DOHH2 (cell line): ENCODE results near the gene FRAS1.

ENCODE experiments used
- H3F3A ChIP-seq: fragments of 200-600 bp; sonication (generic), shearing (Covaris generic); 2 replicates; pipeline ENCODE4 v1.6.0; 2016; ENCODE audit warnings: antibody characterized with exemption, mild to moderate bottlenecking; ENCODE audit not compliant: control insufficient read depth, insufficient read depth
- H3K27ac ChIP-seq: fragments of 200-600 bp; sonication (generic); 2 replicates; pipeline ENCODE4 v1.5.1; 2014; ENCODE audit warnings: low read depth, mild to moderate bottlenecking, low read length, moderate library complexity
- H3K27me3 ChIP-seq: fragments of 200-600 bp; sonication (generic); 2 replicates; pipeline ENCODE4 v1.6.1; 2014; ENCODE audit warnings: mild to moderate bottlenecking, low read length, mixed read lengths; ENCODE audit not compliant: control insufficient read depth
- H3K36me3 ChIP-seq: fragments of 200-600 bp; sonication (generic); 2 replicates; pipeline ENCODE4 v1.6.1; 2014; ENCODE audit warnings: mild to moderate bottlenecking, low read length, moderate library complexity, mixed read lengths; ENCODE audit not compliant: control insufficient read depth
- H3K4me1 ChIP-seq: fragments of 200-600 bp; sonication (generic); 2 replicates; pipeline ENCODE4 v1.6.1; 2014; ENCODE audit warnings: mild to moderate bottlenecking, low read length, mixed read lengths; ENCODE audit not compliant: control insufficient read depth
- H3K4me2 ChIP-seq: fragments of 200-600 bp; sonication (generic); 2 replicates; pipeline ENCODE4 v1.6.0; 2014; ENCODE audit warnings: mild to moderate bottlenecking, low read length, moderate library complexity
- H3K4me3 ChIP-seq: fragments of 200-600 bp; sonication (generic); 2 replicates; pipeline ENCODE4 v1.5.1; 2014; ENCODE audit warnings: mild to moderate bottlenecking, low read length, mixed read lengths
- H3K79me2 ChIP-seq: fragments of 200-600 bp; sonication (generic); 2 replicates; pipeline ENCODE4 v1.6.1; 2014; ENCODE audit warnings: mild to moderate bottlenecking, low read length, mixed read lengths; ENCODE audit not compliant: control insufficient read depth
- H3K9me2 ChIP-seq: fragments of 200-600 bp; sonication (generic); replicated peaks from 2 replicates; pipeline ENCODE4 v1.6.1; 2014; ENCODE audit warnings: mild to moderate bottlenecking, low read length, mixed read lengths; ENCODE audit not compliant: control insufficient read depth
- H3K9me3 ChIP-seq: fragments of 200-600 bp; sonication (generic); 2 replicates; pipeline ENCODE4 v1.6.1; 2014; ENCODE audit warnings: antibody characterized with exemption, low read length, mixed read lengths; ENCODE audit not compliant: control insufficient read depth, insufficient read depth
- H4K20me1 ChIP-seq: fragments of 200-600 bp; sonication (generic); 2 replicates; pipeline ENCODE4 v1.6.0; 2014; ENCODE audit warnings: low read depth, mild to moderate bottlenecking, antibody characterized with exemption, low read length, moderate library complexity; ENCODE audit not compliant: control insufficient read depth, insufficient read depth
- EZH2phosphoT487 ChIP-seq: fragments of 200-600 bp; sonication (generic); IDR thresholded peaks from 2 replicates; pipeline ENCODE4 v1.6.1; 2017; ENCODE audit warnings: borderline replicate concordance, mild to moderate bottlenecking, antibody characterized with exemption, low read length, moderate library complexity, mixed read lengths
- TF ChIP-seq, protein P1 (sequence below): fragments of 200-600 bp; sonication (generic); IDR thresholded peaks from one replicate; pipeline ENCODE4 v1.5.1; 2014; ENCODE audit warnings: antibody characterized with exemption, mild to moderate bottlenecking, low read depth, low read length; ENCODE audit not compliant: poor library complexity, severe bottlenecking

The FRAS1 gene

DNA sequence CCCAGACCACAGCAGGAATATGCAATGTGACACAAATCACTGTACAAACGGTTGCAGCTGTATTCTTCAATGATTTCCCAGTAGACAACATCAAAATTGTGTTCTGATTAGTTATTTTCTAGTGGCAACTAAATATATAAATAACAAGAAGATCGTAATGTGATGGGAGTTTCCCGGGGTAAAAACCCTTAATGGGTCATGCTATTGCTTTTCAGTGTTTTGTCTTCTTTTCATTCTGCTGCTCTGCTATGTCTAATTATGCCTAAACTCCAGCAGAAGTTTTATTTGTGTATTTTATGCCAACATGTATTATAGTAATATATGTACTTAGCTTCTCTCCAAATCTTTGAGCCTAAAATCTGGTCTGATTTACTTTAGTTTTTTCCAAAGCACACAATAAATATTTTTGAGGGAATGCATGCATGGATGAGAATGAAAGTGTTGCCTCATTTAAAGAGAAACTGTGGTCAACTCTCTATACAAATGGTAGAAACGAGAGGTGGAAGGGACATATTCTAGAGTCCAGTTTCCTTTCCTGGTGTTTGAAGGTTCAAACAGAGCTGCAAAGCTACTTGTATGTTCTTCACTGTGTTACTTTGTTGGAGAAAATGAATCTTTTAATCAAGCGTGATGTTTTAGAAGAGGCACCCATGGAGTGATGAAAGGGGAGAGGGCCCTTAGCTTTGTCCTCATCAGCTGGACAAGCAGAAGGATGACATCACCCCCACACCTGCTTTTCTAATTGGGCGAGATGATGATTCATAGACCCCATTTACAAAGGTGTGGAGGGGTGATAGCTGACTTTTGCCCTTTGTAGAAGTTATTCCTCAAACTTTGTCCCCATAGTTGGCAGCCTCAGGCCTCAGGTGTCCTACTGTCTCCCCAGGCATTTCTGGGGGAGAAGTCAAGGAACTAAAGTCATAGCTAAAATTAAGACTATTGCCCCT, 129.7 kb downstream of the FRAS1 start:
- Histone ChIP-seq H3K27me3 (no peaks in the 10 kb centered on the region), H3F3A (no peaks in the 10 kb centered on the region), H3K27ac (no peak overlapping the region)

DNA sequence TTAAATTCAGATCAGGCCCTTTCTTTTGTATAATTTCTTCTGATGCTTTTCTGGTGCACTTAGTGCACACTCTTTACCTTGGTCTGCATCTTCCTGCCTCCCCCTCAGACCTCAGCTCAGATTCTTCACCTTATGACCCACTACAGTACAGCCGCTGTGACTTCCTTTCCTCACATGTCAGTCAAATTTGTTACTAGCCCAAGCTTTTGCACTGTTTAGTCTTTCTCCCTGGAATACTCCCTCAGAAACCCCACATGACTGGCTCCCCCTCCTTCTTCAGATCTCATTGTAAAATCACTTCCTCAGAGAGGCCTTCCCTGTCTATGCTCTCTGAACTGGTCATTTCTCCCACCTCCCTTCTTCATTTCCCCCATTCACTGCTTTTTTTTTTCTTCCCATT, 132.9 kb downstream of the FRAS1 start:
- no peak overlapping the region for H3K27ac ChIP-seq
- no peaks in the 10 kb centered on the region for H3K36me3 ChIP-seq
- H3K9me2 ChIP-seq, result no peaks in the 10 kb centered on the region
- no peaks in the 10 kb centered on the region for H3F3A ChIP-seq
- no peaks in the 10 kb centered on the region for H3K4me1 ChIP-seq
- H3K9me3 ChIP-seq, result no peaks in the 10 kb centered on the region
- no peak overlapping the region for H3K4me3 ChIP-seq
- H3K4me2 ChIP-seq, result no peak overlapping the region
- H4K20me1 ChIP-seq, result no peaks in the 10 kb centered on the region
- H3K27me3 ChIP-seq, result no peaks in the 10 kb centered on the region
- TF ChIP-seq EZH2phosphoT487, result no peak
- TF ChIP-seq, protein P1, sequence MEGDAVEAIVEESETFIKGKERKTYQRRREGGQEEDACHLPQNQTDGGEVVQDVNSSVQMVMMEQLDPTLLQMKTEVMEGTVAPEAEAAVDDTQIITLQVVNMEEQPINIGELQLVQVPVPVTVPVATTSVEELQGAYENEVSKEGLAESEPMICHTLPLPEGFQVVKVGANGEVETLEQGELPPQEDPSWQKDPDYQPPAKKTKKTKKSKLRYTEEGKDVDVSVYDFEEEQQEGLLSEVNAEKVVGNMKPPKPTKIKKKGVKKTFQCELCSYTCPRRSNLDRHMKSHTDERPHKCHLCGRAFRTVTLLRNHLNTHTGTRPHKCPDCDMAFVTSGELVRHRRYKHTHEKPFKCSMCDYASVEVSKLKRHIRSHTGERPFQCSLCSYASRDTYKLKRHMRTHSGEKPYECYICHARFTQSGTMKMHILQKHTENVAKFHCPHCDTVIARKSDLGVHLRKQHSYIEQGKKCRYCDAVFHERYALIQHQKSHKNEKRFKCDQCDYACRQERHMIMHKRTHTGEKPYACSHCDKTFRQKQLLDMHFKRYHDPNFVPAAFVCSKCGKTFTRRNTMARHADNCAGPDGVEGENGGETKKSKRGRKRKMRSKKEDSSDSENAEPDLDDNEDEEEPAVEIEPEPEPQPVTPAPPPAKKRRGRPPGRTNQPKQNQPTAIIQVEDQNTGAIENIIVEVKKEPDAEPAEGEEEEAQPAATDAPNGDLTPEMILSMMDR, result no peak
- no peaks in the 10 kb centered on the region for H3K79me2 ChIP-seq

More for the DNA sequence above, 129.7 kb downstream of the FRAS1 start:
- Histone ChIP-seq H3K9me2 (no peaks in the 10 kb centered on the region), H4K20me1 (no peaks in the 10 kb centered on the region), H3K9me3 (no peaks in the 10 kb centered on the region), H3K36me3 (no peaks in the 10 kb centered on the region), H3K79me2 (no peaks in the 10 kb centered on the region), H3K4me1 (no peaks in the 10 kb centered on the region), H3K4me2 (no peak overlapping the region), H3K4me3 (no peak overlapping the region)
- no peak for TF ChIP-seq EZH2phosphoT487
- TF ChIP-seq, protein P1, result no peak

DNA sequence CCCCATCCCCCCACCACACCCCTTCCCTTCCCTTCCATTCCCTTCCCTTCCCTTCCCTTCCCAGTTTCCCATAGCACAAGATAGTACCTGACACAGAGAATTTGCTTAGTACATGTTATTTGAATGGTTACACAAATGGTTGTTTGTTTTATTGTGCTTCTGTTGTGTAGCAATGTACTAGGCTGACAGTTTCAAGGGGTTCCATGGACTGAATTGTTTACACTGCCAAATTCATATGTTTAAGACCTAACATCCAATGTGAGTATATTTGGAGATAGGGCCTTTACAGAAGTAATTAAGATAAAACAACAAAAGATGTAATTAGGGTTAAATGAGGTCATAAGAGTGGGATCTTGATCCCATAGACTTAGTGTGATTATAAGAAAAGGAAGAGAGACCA, 133.5 kb downstream of the FRAS1 start:
- TF ChIP-seq, protein P1, result no peak
- no peak for TF ChIP-seq EZH2phosphoT487
- Histone ChIP-seq H3K36me3 (no peaks in the 10 kb centered on the region), H3K27ac (no peak overlapping the region), H3K27me3 (no peaks in the 10 kb centered on the region), H3K4me2 (no peak overlapping the region), H3K9me2 (no peaks in the 10 kb centered on the region), H3K4me3 (no peak overlapping the region), H3K9me3 (no peaks in the 10 kb centered on the region), H3F3A (no peaks in the 10 kb centered on the region), H4K20me1 (no peaks in the 10 kb centered on the region), H3K4me1 (no peaks in the 10 kb centered on the region), H3K79me2 (no peaks in the 10 kb centered on the region)
